RWPE1 (cell line): ENCODE measurements around the gene RAB39A.

Experiments used
- CTCF ChIA-PET: fragments of 350-600 bp; sonication (Branson Sonifier 250); formaldehyde crosslinking; extraction: SDS; loops from one replicate; lab custom pipeline; 2021; lab: Yijun Ruan, JAX
- POLR2A ChIA-PET: fragments of 400-600 bp; formaldehyde crosslinking; extraction: SDS; loops from one replicate; lab custom pipeline; 2020; ENCODE audit warnings: antibody characterized with exemption; ENCODE audit not compliant: low non-redundant PET; lab: Yijun Ruan, JAX
- DNase-seq: peaks from one replicate; pipeline ENCODE4 v3.0.0; 2012; ENCODE audit warnings: low spot score
- H3K27ac ChIP-seq: fragments of 450-650 bp; 2 replicates; pipeline ENCODE4 v1.5.1; 2017
- TF ChIP-seq, protein P1 (sequence below): fragments of 450-650 bp; conservative IDR thresholded peaks from 2 replicates; pipeline ENCODE4 v1.5.1; 2017; ENCODE audit warnings: low read depth, mild to moderate bottlenecking

Gene RAB39A

DNA sequence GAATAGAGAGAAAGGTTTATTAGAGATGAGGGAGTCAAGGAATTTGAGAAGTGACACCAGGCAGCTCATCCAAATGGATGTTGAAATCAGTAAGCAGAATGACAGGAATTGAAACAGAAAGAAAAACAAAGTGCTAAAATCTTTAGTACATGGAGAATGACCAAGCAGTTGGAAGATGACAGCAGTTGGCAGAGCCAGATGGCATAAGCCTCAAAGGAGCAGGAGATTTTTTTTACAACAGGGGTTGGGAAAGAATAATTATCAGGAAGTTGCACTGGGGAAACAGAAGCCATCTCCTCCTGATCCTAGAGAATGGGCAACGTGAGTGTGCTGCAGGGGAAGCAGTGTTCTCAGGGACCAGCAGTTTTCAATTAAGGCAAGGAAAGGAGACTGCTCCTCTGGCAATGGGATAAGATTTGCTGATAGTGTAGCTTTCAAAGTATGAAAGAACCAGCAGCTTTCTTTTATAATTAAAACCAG lies 28.9 kb downstream of the RAB39A start:
- TF ChIP-seq, protein P1, sequence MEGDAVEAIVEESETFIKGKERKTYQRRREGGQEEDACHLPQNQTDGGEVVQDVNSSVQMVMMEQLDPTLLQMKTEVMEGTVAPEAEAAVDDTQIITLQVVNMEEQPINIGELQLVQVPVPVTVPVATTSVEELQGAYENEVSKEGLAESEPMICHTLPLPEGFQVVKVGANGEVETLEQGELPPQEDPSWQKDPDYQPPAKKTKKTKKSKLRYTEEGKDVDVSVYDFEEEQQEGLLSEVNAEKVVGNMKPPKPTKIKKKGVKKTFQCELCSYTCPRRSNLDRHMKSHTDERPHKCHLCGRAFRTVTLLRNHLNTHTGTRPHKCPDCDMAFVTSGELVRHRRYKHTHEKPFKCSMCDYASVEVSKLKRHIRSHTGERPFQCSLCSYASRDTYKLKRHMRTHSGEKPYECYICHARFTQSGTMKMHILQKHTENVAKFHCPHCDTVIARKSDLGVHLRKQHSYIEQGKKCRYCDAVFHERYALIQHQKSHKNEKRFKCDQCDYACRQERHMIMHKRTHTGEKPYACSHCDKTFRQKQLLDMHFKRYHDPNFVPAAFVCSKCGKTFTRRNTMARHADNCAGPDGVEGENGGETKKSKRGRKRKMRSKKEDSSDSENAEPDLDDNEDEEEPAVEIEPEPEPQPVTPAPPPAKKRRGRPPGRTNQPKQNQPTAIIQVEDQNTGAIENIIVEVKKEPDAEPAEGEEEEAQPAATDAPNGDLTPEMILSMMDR, result no peak
- DNase-seq, result no peak
- CTCF ChIA-PET, result no interaction called here
- H3K27ac ChIP-seq, result no peak overlapping the region
- POLR2A ChIA-PET, result no interaction called here

DNA sequence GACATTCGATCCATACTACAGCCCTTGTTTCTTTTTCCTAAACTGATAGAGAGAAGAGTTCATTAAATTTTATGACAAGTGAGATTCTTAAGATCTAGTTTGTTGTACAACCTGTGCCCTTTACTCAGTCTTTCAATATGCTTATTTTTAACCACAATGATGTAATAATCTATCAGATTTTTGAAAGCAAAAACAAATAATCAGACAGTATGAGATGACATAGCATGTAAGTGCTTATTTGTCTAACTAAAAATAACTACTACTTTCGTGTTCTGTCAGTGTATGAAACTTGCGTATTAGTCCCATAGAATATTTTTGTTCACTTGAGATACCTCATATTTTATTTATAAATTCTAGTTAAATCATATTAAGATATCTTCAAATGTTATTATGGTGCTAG lies 33.2 kb downstream of the RAB39A start:
- H3K27ac ChIP-seq, result no peak overlapping the region
- DNase-seq, result no peak
- TF ChIP-seq, protein P1, result no peak
- ChIA-PET CTCF (no interaction called here), POLR2A (no interaction called here)

DNA sequence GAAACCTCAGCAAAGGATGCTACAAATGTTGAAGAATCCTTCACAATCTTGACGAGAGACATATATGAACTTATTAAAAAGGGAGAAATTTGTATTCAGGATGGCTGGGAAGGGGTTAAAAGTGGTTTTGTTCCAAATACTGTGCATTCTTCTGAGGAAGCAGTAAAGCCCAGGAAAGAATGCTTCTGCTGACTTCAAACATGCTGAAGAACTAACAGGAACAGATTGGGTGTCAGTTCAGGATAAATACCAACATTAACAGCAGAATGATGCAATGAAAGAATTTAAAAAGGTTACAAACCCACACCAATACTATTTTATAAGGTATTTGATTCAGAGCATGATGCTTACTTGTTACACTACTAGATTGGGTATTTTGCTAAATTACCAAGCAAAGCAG lies 33.9 kb downstream of the RAB39A start:
- TF ChIP-seq, protein P1, result no peak
- CTCF ChIA-PET, result no interaction called here
- POLR2A ChIA-PET, result no interaction called here
- DNase-seq, result no peak
- no peak overlapping the region for H3K27ac ChIP-seq

DNA sequence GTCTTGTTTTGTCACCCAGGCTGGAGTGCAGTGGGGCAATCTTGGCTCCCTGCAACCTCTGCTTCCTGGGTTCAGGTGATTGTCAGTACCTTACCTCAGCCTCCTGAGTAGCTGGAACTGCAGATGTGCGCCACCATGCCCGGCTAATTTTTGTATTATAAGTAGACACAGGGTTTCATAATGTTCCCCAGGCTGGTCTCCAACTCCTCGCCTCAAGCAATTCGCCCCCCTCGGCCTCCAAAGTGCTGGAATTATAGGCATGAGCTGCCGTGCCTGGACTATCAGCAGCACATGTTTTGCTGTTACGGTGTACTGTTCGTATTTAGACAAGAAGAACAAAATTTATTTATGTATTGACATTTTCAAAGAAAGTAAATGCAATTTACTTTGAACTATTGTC lies 34.8 kb downstream of the RAB39A start:
- ChIA-PET CTCF (interaction anchor here (0.7 kb wide), 1 partner anchor 1194 kb away, joined by 4 read pairs; no protein-coding TSS in a partner anchor), POLR2A (no interaction called here)
- H3K27ac ChIP-seq, result no peak overlapping the region
- no peak for DNase-seq
- TF ChIP-seq, protein P1, result no peak

DNA sequence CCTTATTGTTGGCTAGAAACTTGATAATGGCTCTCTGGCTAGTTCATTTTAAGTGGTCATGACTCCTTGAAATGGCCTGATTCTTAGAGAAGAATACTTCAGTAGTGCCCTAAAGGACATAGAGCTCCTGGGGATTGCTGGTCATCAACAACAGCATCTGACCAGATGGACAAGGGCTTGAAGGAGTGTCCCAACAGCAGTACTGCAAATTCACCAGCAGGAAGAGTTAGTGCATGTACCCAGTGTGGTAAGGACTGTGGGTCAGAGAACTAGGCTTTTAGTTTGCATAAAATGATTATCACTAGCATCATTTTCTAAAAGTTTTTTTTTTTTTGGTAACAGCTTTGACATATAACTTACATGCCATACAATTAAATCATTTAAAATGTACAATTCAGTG lies 41.0 kb downstream of the RAB39A start:
- ChIA-PET POLR2A (no interaction called here), CTCF (interaction anchor here (0.6 to 0.7 kb wide), 2 partner anchors 9 to 306 kb away, joined by 3 to 4 read pairs; no protein-coding TSS in a partner anchor)
- no peak overlapping the region for H3K27ac ChIP-seq
- no peak for DNase-seq
- TF ChIP-seq, protein P1, result no peak

DNA sequence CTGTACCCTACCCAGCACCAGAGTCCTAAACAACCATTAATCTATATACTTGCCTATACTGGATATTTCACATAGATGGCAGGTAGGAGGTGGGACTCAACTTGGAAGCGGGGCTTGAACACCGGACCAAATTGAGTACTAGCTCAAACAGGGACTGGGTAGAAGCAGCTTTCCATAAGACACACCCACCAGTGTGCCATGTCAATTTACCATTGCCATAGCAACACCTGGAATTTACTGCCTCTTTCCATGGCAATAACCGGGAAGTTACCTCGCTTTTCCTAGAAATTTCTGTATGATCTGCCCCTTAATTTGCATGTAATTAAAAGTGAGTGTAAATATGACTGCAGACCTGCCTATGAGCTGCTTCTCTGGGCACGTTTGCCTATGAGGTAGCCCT lies 41.8 kb downstream of the RAB39A start:
- DNase-seq, result no peak
- ChIA-PET POLR2A (no interaction called here), CTCF (interaction anchor here (0.6 kb wide), 2 partner anchors 114 to 289 kb away, joined by 3 to 7 read pairs; no protein-coding TSS in a partner anchor)
- TF ChIP-seq, protein P1, result no peak
- no peak overlapping the region for H3K27ac ChIP-seq
